ENCODE results near the gene CRP. TPM values are rescaled to one million over a fixed set of nuclear protein-coding genes. Genes with fewer than 3 reads are reported as not detected.

CRP gene
- total RNA-seq, 1 donor from 2014 or later: not detected

DNA sequence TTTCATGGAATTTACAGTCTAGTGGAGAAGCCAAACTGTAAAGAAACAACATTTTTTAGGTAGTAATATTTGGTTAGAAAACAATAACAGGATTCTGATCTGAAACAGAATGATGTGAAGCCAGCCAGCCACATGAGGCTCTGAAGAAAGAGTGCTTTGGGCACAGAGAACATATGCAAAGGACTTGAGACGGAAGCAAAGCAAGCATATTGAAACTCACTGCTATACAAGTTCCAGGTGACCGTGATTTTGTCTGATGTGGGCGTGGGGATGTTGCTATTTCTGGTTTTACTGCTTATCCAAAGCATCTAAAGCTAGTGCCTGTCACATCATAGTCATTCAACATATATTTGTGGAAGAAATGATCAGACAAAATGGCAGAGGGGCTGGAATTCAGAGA lies 14.7 kb downstream of the CRP start:
- H3K36me3 Mint-ChIP-seq: no peaks in the 10 kb centered on the region
- DNase-seq (ENCODE audit: extremely low spot score, unreplicated experiment): no peak
- no peak overlapping the region for H3K27ac Mint-ChIP-seq
- H3K4me1 Mint-ChIP-seq (ENCODE audit: unreplicated experiment): no peaks in the 10 kb centered on the region
- H3K27me3 Mint-ChIP-seq: no peaks in the 10 kb centered on the region
- H3K4me3 Mint-ChIP-seq: no peak overlapping the region
- H3K9me3 Mint-ChIP-seq: peaks cover 5% of the 10 kb centered on the region
- TF ChIP-seq, protein P1, sequence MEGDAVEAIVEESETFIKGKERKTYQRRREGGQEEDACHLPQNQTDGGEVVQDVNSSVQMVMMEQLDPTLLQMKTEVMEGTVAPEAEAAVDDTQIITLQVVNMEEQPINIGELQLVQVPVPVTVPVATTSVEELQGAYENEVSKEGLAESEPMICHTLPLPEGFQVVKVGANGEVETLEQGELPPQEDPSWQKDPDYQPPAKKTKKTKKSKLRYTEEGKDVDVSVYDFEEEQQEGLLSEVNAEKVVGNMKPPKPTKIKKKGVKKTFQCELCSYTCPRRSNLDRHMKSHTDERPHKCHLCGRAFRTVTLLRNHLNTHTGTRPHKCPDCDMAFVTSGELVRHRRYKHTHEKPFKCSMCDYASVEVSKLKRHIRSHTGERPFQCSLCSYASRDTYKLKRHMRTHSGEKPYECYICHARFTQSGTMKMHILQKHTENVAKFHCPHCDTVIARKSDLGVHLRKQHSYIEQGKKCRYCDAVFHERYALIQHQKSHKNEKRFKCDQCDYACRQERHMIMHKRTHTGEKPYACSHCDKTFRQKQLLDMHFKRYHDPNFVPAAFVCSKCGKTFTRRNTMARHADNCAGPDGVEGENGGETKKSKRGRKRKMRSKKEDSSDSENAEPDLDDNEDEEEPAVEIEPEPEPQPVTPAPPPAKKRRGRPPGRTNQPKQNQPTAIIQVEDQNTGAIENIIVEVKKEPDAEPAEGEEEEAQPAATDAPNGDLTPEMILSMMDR (conservative IDR thresholded peaks at IDR 0.05): no peak

DNA sequence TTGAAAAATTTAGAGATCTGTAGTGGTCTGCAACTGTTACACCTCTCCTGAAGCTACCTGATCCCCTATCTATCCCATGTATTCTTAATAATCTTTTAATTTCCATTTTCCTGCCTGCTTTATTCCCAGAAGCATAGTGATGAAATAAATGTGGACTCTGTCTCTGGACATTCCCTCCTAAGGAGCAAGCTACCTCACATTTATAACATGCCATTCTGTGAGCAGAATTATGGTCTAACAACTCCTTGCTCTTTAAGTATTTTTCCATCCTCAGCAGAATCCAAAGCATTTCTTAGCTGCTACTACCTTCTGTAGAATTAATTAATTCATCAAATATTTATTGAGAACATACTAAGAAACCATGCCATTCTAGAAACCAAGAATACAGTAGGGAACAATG lies 15.1 kb downstream of the CRP start:
- no peak overlapping the region for H3K4me3 Mint-ChIP-seq
- no peaks in the 10 kb centered on the region for H3K27me3 Mint-ChIP-seq
- H3K9me3 Mint-ChIP-seq: peaks cover 5% of the 10 kb centered on the region
- TF ChIP-seq, protein P1 (conservative IDR thresholded peaks at IDR 0.05): no peak
- H3K36me3 Mint-ChIP-seq: no peaks in the 10 kb centered on the region
- H3K4me1 Mint-ChIP-seq (ENCODE audit: unreplicated experiment): no peaks in the 10 kb centered on the region
- no peak overlapping the region for H3K27ac Mint-ChIP-seq
- DNase-seq (ENCODE audit: extremely low spot score, unreplicated experiment): no peak

DNA sequence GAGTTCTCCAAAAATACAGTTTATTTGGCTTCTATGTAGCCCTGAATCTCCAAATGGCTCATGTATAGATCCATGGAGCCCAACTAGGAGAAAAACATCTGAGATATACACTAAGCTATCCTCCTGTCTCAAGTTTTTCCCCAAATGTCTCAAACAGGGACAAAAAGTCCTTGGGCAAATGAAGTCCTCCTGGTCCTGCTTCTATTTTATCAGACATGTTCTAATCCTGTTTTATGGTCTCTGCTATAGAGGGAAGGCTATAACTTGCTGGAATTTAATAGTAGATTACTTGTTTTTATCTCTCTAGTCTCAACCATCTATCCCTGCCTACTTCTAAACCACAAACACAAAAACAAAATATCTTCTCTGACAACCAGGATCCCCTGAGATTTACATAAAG lies 26.9 kb downstream of the CRP start:
- DNase-seq (ENCODE audit: extremely low spot score, unreplicated experiment): no peak
- H3K9me3 Mint-ChIP-seq: no peaks in the 10 kb centered on the region
- no peaks in the 10 kb centered on the region for H3K36me3 Mint-ChIP-seq
- TF ChIP-seq, protein P1 (conservative IDR thresholded peaks at IDR 0.05): no peak
- H3K27ac Mint-ChIP-seq: no peak overlapping the region
- no peaks in the 10 kb centered on the region for H3K27me3 Mint-ChIP-seq
- no peaks in the 10 kb centered on the region for H3K4me1 Mint-ChIP-seq (ENCODE audit: unreplicated experiment)
- H3K4me3 Mint-ChIP-seq: no peak overlapping the region

- Mint-ChIP-seq H3K27me3 (no peaks in the 10 kb centered on the region), H3K27ac (no peak overlapping the region)
Observed at GRCh38 chr1:159686599-159687299, 27.6 kb downstream of the CRP start.

GRCh38 chr1:159678939-159679338 lies 35.5 kb downstream of the CRP start:
- H3K4me1 Mint-ChIP-seq (ENCODE audit: unreplicated experiment): no peaks in the 10 kb centered on the region

More at GRCh38 chr1:159686599-159687299, 27.6 kb downstream of the CRP start:
- Mint-ChIP-seq H3K4me1 (ENCODE audit: unreplicated experiment) (no peaks in the 10 kb centered on the region), H3K36me3 (no peaks in the 10 kb centered on the region), H3K4me3 (no peak overlapping the region), H3K9me3 (no peaks in the 10 kb centered on the region)
- DNase-seq (ENCODE audit: extremely low spot score, unreplicated experiment): no peak
- TF ChIP-seq, protein P1 (conservative IDR thresholded peaks at IDR 0.05): no peak

More at GRCh38 chr1:159678939-159679338, 35.5 kb downstream of the CRP start:
- Mint-ChIP-seq H3K27me3 (no peaks in the 10 kb centered on the region), H3K9me3 (no peaks in the 10 kb centered on the region), H3K4me3 (no peak overlapping the region), H3K36me3 (no peaks in the 10 kb centered on the region), H3K27ac (no peak overlapping the region)
- no peak for DNase-seq (ENCODE audit: extremely low spot score, unreplicated experiment)
- TF ChIP-seq, protein P1 (conservative IDR thresholded peaks at IDR 0.05): no peak

Measured in type B pancreatic cell (in vitro differentiated cells).